ENCODE measurements around the gene SUPT7L.
"Not testable (repeated sequence)": the region's sequence is repeated elsewhere in the genome, so short reads cannot be mapped to it uniquely, and the experiment has no call there.

Gene SUPT7L

GRCh38 chr2:27683390-27684071 lies 20.1 kb upstream of the SUPT7L start:
- H3K4me1 Mint-ChIP-seq: no peaks in the 10 kb centered on the region
- H3K27ac Mint-ChIP-seq: peak overlapping the region in 1 of 3 experiments; percentile 8
- H3K36me3 Mint-ChIP-seq (ENCODE audit: low read depth): peaks cover 44% of the 10 kb centered on the region
- TF ChIP-seq CTCF (IDR thresholded peaks at IDR 0.05; ENCODE audit: unreplicated experiment in 3 of 3): peak; percentile 96 to 100 (median 99)
- no peak overlapping the region for H3K4me3 Mint-ChIP-seq
- H3K9me3 Mint-ChIP-seq: no peaks in the 10 kb centered on the region
- no peaks in the 10 kb centered on the region for H3K27me3 Mint-ChIP-seq (ENCODE audit: low read depth)

- H3K9me3 Mint-ChIP-seq; H3K4me3 Mint-ChIP-seq; H3K27me3 Mint-ChIP-seq (ENCODE audit: low read depth); H3K4me1 Mint-ChIP-seq; H3K27ac Mint-ChIP-seq: not testable (repeated sequence)
- H3K36me3 Mint-ChIP-seq (ENCODE audit: low read depth): peaks cover 41% of the 10 kb centered on the region
Measured at GRCh38 chr2:27682334-27682771, 18.9 kb upstream of the SUPT7L start.

- Mint-ChIP-seq H3K4me3 (no peak overlapping the region), H3K36me3 (ENCODE audit: low read depth) (peaks cover 41% of the 10 kb centered on the region), H3K4me1 (no peaks in the 10 kb centered on the region), H3K27ac (peak overlapping the region in 1 of 3 experiments; percentile 11), H3K27me3 (ENCODE audit: low read depth) (no peaks in the 10 kb centered on the region), H3K9me3 (no peaks in the 10 kb centered on the region)
- TF ChIP-seq CTCF (IDR thresholded peaks at IDR 0.05; ENCODE audit: unreplicated experiment in 3 of 3): no peak
Measured at GRCh38 chr2:27681841-27682240, 18.4 kb upstream of the SUPT7L start.

- peaks cover 41% of the 10 kb centered on the region for H3K36me3 Mint-ChIP-seq (ENCODE audit: low read depth)
Measured at GRCh38 chr2:27680571-27680970, 17.2 kb upstream of the SUPT7L start.

GRCh38 chr2:27672723-27673486 lies 9.5 kb upstream of the SUPT7L start:
- H3K4me1 Mint-ChIP-seq: peaks cover 6% of the 10 kb centered on the region
- peaks cover 60% of the 10 kb centered on the region for H3K36me3 Mint-ChIP-seq (ENCODE audit: low read depth)
- H3K9me3 Mint-ChIP-seq: no peaks in the 10 kb centered on the region
- H3K27ac Mint-ChIP-seq: no peak overlapping the region
- no peaks in the 10 kb centered on the region for H3K27me3 Mint-ChIP-seq (ENCODE audit: low read depth)
- H3K4me3 Mint-ChIP-seq: no peak overlapping the region
- no peak for TF ChIP-seq CTCF (IDR thresholded peaks at IDR 0.05; ENCODE audit: unreplicated experiment in 3 of 3)

More at GRCh38 chr2:27680571-27680970, 17.2 kb upstream of the SUPT7L start:
- H3K9me3 Mint-ChIP-seq: no peaks in the 10 kb centered on the region
- no peak overlapping the region for H3K4me3 Mint-ChIP-seq
- no peaks in the 10 kb centered on the region for H3K27me3 Mint-ChIP-seq (ENCODE audit: low read depth)
- H3K4me1 Mint-ChIP-seq: no peaks in the 10 kb centered on the region
- no peak overlapping the region for H3K27ac Mint-ChIP-seq
- TF ChIP-seq CTCF (IDR thresholded peaks at IDR 0.05; ENCODE audit: unreplicated experiment in 3 of 3): no peak

GRCh38 chr2:27671235-27671634 lies 7.8 kb upstream of the SUPT7L start:
- Mint-ChIP-seq H3K27ac (no peak overlapping the region), H3K36me3 (ENCODE audit: low read depth) (peaks cover 64% of the 10 kb centered on the region), H3K4me1 (peaks cover 6% of the 10 kb centered on the region), H3K9me3 (no peaks in the 10 kb centered on the region), H3K27me3 (ENCODE audit: low read depth) (no peaks in the 10 kb centered on the region), H3K4me3 (no peak overlapping the region)
- TF ChIP-seq CTCF (IDR thresholded peaks at IDR 0.05; ENCODE audit: unreplicated experiment in 3 of 3): no peak
